SK-N-DZ (cell line): Measurements from ENCODE around the gene OPRL1.

ENCODE experiments used
- DNase-seq: peaks from one replicate; pipeline ENCODE4 v3.0.0-alpha.2; 2015; ENCODE audit warnings: low spot score

The OPRL1 gene

GRCh38 chr20:64042054-64042781 is 37.7 kb upstream of the OPRL1 start:
- DNase-seq: no peak

- DNase-seq: no peak
Measured at GRCh38 chr20:64043768-64044167, 36.1 kb upstream of the OPRL1 start.

DNA sequence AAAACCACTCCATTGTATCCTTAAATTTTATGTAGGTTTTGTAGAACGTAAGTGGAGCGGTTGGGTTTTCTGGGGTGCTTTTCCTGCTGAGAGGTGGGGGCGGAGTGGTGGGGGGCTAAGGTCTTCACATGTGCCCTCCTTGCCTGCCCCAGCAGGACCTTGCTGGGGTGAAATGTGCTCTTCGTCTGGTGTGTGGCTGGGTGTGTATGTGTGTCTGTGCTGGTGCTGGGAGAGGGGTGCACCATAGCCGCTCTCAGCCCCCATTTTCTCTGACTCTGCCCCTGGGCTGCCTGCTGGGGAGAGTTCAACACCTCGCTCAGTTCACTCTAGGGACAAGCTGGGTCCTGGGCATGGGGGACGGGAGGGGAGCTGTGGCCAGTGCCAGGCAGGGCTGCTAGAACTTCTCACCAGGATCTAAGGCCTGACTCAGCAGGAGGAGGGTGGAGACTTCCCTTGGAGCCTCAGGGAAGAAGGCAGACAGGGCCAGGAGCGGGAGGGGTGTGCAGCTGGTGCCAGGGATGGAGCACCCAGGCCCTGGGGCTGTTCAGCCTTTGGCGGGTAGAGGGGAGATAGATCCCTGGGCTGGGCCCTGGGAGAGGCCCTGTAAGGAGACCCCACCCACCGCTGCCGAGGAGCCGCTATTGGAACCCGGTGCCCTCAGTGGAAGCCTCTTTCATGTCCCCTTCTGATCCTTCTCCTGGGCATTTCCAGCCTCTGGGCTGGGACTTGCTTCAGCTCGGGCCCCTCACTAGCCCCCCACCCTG is 35.2 kb upstream of the OPRL1 start:
- DNase-seq: no peak

- DNase-seq: no peak
Measured at GRCh38 chr20:64045346-64046011, 34.4 kb upstream of the OPRL1 start.

DNA sequence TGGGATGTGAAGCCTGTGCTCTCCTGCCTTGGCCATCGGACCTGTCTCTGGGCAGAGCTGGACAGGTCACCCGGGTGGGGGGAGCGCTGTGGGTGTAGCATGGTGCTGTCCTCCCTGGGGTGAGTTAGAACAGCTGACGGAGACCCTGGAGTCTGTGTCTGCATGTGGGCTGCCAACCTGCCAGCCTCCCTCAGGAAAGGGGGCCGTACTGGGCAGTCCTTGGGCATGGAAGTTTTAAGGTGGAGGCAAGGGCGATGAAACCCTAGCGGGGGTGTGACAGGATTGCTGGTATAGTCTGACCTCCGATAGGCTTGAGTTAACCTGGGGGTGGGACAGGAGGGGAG is 32.9 kb upstream of the OPRL1 start:
- DNase-seq: no peak

DNA sequence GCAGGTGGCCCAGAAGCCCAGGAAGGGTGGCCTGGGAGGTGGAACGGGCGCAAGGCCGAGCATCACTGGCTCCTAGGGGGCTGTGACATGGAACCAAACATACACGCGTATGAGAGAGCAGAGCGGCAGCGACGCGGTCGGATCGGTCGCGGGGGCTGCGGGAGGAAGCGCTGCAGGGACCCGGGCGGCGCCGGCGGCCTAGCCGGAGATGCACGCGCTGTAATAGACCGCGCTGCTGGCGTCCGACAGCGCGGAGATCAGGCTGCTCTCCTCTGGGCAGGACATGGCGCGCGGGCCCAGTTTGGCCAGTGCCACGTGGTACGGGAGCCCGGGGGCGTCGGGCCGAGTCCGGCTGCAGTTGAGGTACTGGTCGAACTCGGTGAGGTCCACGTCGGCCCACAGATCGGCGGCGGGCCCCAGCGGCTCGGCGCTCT is 31.9 kb upstream of the OPRL1 start:
- no peak for DNase-seq

DNA sequence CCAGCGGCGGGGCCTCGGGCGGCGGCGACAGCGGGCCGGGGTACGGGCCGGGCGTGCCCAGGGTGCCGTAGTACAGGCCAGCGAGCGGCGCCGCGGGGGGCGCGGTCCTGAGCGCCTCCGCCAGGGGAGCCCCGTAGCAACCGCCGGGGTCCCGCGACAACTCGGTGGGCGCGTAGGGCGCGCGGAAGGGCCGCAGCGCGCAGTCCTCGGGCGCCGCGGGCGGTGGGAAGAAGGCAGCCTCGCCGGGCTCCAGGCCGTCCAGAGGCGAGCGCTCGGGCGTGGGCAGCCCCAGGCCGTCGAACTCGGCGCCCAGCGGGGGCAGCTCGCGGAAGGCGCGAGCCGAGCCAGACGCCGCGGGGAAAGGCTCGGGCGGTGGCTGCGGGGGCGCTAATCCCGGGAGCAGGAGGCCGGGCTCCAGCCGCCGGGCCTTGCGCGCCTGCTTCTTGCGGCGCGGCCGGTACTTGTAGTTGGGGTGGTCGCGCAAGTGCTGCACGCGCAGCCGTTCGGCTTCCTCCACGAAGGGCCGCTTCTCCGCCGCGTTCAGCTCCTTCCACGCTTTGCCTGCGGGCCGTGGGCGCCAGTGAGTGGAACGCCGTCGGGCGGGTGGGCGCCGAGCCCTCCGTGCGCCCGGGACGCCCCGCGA is 31.4 kb upstream of the OPRL1 start:
- no peak for DNase-seq

DNA sequence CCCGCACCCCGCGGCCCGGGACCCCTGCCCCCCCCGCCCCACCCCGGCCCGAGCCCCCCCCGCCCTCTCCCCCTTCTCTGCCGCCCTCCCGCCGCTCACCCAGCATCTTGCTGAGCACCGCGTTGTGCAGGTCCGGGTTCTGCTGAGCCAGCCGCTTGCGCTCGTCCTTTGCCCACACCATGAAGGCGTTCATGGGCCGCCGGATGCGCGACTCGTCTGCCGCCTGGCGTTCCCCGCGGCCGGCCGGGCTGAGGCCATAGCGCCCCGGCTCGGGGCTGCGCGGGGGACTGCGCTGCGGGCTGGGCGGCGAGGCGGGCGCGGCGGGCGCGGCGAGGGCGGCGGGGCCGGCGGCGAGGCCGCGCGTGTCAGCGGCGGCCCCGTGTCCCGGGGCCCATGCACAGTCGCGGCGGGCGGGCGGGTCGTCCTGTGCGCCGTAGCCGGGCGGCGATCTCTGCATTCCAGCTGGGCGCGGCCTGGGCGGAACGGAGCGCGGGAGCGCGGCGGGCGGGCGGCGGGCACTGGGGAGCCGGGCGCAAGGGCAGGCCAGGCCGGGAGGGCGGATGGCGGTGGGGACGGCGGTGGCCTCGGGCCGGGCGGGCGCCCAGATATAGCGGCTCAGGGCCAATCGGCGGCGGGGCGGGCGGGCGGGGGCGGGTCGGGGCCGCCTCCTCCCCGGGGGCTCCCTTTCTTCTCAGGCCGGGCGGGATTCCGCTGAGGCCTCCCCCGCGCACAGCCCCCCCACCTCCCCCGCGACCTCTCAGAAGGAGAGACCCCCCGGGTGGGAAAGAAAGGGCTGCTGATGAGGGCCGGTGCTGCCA is 30.6 kb upstream of the OPRL1 start, which contains the start of gene SOX18:
SOX18 (minus strand) TSS at position 580 of the 818 bp plus-strand sequence; CDS start at position 457, 123 bp downstream.
- no peak for DNase-seq

- DNase-seq: no peak
Measured at GRCh38 chr20:64049878-64050260, 30.0 kb upstream of the OPRL1 start.

- no peak for DNase-seq
Measured at GRCh38 chr20:64050261-64051032, 29.4 kb upstream of the OPRL1 start.

DNA sequence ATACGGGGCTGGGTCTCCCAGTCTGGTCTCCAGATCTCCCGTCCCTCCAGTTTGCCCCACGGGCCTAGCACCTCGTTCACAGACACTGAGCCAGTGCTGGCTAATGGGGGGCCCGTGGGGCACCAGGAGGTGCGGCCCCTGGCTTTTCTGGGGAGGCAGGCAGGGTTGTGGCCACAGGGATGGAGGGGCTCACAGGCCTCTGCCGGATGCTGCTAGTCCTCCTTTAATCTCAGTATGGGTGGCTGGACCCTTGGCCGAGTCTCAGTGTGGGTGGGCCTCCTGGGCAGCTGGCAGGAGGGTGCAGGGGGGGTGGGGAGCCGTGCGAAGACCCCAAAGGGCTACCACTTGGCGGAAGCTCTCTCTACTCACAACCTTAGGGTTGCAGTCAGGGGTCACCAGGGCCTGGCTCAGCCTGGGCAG is 28.8 kb upstream of the OPRL1 start:
- no peak for DNase-seq

DNA sequence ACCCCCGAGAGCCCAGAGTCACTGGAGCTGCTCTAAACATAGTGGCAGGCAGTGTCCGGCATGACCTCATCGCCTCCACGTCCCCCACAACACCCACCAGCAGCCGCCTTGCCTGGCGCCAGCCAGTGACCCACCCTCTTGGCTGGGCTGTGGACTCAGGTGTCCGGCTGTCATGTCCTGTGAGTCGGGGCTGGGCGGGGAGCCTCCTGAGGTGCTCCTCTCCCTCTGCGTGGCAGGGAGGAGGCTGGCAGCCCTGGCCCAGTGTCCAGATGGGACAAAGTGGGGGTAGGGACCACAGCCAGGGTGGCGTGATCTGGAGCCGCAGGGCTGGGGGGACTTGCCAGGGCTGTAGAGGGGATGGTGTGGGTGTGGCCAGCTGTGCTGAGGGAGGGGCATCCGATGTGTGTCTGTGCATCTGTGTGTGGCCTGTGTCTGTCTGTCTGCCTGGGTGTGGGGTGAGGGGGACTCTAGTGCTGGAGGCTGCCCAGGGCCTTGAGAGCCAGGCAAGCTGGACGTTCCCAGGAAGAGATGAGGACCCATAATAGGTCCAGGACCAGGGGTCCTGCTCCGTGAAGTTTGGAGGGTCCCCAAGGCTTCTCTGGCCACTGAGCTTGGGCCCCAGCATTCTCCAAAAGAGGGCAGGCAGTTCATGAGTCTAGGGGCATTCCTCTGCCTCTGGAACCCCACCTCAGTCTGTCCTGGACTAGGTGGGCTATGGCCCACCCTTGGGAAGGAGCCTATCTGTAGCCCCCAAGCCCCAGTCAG is 28.1 kb upstream of the OPRL1 start:
- DNase-seq: no peak

GRCh38 chr20:64052326-64052722 is 27.6 kb upstream of the OPRL1 start:
- DNase-seq: no peak

GRCh38 chr20:64052987-64053840 is 26.7 kb upstream of the OPRL1 start:
- DNase-seq: no peak

DNA sequence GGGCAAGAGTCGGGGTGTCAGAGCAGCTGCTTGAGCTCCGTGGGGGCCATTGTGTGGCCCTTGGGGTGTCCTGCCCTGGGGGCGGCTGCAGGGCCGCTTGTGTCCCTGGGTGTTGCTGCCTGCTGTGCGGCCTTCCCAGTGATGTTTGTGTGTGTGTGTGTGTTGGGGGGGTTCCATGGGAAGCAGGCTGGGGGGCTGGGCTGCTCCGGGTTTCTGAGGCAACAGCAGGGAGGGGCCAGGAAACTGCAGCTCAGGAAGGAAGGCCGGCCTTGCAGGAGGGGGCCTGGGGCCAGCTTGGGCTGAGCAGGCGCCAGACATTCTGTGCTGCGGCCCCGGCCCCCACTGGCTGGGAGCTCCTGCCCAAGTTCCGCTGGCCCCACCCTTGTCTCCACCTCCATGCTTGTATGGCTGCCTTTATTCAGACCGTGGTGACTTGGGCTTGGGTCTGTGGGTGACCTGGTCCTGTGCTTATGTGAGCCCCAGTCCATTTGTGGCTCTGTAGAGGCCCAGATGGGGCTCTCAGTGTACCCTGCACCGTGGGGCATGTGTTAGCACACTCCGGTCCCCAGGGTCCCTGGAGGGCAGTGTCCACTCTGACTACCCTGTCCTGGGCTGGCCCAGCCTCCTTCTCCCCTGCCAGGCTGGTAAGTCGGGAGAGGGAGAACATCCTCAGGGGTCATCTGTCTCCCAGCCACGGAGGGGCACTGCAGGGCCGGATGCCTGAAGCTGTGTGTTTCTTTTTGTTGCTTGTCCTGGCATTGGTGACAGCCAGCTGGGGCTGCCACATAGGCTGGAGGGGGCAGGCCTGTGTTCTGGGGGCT is 25.8 kb upstream of the OPRL1 start:
- DNase-seq: peak; percentile 80

DNA sequence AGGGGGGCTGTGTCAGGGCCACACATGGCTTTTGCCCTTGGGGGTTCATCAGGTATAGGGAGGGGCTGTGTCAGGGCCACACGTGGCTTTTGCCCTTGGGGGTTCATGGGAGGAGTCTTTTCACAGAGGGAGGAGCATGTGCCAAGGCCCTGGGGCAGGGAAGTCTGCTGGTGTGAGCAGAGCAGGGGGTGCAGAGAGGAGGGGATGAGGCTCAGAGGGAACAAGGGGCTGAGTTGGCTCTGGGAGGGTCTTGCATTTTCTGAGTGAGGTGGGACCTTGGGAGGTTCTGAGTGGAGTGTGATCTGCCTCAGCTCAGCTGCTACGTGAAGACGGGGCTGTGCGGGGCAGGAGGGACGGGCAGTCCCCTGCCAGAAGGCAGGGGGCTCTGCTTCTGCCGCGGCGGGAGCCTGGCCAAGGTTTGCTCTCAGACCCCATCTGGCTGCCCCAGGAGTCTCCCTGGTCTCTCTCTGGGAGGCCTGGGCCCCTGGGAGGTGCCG is 24.4 kb upstream of the OPRL1 start:
- DNase-seq: no peak

DNA sequence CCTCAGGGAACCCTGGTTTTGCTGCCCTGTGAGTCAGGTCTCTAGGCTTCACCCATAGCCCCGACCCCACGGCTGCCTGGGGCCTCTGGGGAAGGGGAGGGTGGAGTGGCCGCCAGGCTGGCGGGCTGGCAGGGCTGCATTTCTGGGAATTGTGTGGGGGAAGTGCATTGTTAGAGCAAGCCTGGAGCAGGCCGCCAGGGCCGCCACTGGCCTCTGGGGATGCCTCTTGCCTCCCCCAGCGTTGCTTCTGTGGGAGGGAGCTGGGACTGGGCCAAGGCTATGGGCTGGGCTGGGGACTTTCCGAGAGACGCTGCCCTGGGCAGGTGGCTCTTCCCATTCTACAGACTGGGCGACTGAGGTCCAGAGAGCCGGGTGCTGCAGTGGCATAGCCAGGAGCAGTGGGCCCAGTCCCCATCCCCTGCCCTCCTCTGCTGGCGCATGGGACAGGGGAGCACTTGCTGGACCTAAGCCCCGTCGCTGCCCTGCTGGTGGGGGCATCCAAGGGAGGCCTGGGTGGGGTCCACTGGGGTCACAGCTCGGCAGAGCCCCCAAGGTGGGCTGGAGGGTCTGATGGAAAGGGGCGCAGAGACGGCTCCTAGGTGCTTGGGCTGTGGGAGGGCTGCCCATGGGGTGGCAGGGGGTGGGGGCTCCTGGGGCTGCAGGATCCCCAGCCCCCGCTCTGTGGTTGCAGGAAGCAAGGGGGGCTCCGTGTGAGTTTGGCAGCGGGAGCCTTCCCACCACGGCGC is 23.8 kb upstream of the OPRL1 start:
- DNase-seq: peak; percentile 58
